ENCODE data around the gene CRISP1. TPM values are rescaled to one million over a fixed set of nuclear protein-coding genes. Genes with fewer than 3 reads are reported as not detected.
A peak's percentile ranks its signal among the peaks of the same experiment; 100 is the strongest.

CRISP1 gene
- total and polyA plus RNA-seq, 9 of the 15 experiments (the other 6 are each of a cell fraction or from before 2014, with no cell fraction given) = not detected

DNA sequence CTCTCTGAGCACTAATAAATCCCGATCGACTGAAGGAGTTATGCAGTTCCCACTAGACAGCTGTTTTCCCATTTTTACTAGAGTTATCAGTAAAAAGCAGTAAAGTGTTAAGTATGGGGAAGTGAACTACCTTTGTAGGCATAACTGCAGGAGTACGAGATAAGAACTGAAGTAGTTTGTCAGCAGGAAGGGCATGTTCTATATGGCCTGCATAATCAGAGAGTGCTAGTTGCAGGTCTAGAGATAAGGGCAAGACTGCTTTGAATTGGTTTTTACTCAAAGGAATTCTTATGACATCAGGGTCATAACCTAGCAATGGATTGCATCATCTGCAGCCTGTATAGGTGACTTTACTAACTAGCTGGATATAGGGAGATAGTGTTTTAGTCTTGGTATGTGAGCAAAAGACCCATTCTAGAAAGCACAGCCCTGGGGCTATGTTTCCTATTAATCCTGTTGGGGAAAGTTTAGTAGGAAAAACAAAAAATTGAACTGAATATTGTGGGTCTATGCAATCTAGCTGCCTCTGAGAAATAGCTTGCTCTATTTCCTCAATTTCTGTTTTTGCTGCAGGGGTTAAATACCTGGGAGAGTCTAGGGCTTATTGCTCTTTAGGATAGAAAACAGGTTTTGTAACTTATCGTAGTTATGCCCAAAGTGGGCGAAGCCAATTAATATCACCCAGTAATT is 22.6 kb upstream of the CRISP1 start (continued):
- TF ChIP-seq ATF7 (IDR thresholded peaks at IDR 0.05) (peak; percentile 98), CCNT2 (IDR thresholded peaks at IDR 0.05; ENCODE audit: borderline replicate concordance, extremely low read depth, insufficient read length, low read depth, low read length) (peak; percentile 88), RREB1 (CRISPR knock-in tag; IDR thresholded peaks at IDR 0.05) (no peak), TBP (optimal IDR thresholded peaks at IDR 0.05; ENCODE audit: low read depth, low read length) (no peak), XRCC3 (IDR thresholded peaks at IDR 0.05) (no peak), CREBBP (IDR thresholded peaks at IDR 0.05; ENCODE audit: low read depth, low read length) (no peak), NR2F6 (CRISPR knock-in tag; IDR thresholded peaks at IDR 0.05) (0 out of 2 replicates have a peak, but pooled peaks have one; percentile 35), SUPT5H (IDR thresholded peaks at IDR 0.05) (no peak), PTRF (tag; IDR thresholded peaks at IDR 0.05) (no peak), MIER1 (IDR thresholded peaks at IDR 0.05; ENCODE audit: low read depth) (no peak), MEF2D (tag; conservative IDR thresholded peaks at IDR 0.05; ENCODE audit: low read depth) (no peak; the same call in 1 of the 2 replicates), MED1 (CRISPR knock-in tag; IDR thresholded peaks at IDR 0.05; ENCODE audit: borderline replicate concordance) (no peak), ETV5 (CRISPR knock-in tag; IDR thresholded peaks at IDR 0.05; ENCODE audit: low read depth) (peak; percentile 77; the same call in 1 of the 2 replicates)
- TF ChIP-seq, protein P1, sequence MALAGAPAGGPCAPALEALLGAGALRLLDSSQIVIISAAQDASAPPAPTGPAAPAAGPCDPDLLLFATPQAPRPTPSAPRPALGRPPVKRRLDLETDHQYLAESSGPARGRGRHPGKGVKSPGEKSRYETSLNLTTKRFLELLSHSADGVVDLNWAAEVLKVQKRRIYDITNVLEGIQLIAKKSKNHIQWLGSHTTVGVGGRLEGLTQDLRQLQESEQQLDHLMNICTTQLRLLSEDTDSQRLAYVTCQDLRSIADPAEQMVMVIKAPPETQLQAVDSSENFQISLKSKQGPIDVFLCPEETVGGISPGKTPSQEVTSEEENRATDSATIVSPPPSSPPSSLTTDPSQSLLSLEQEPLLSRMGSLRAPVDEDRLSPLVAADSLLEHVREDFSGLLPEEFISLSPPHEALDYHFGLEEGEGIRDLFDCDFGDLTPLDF (CRISPR knock-in tag; IDR thresholded peaks at IDR 0.05) = no peak
- TF ChIP-seq, protein P2, sequence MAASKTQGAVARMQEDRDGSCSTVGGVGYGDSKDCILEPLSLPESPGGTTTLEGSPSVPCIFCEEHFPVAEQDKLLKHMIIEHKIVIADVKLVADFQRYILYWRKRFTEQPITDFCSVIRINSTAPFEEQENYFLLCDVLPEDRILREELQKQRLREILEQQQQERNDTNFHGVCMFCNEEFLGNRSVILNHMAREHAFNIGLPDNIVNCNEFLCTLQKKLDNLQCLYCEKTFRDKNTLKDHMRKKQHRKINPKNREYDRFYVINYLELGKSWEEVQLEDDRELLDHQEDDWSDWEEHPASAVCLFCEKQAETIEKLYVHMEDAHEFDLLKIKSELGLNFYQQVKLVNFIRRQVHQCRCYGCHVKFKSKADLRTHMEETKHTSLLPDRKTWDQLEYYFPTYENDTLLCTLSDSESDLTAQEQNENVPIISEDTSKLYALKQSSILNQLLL (CRISPR knock-in tag; IDR thresholded peaks at IDR 0.05; ENCODE audit: borderline replicate concordance) = no peak
- TF ChIP-seq, protein P3, sequence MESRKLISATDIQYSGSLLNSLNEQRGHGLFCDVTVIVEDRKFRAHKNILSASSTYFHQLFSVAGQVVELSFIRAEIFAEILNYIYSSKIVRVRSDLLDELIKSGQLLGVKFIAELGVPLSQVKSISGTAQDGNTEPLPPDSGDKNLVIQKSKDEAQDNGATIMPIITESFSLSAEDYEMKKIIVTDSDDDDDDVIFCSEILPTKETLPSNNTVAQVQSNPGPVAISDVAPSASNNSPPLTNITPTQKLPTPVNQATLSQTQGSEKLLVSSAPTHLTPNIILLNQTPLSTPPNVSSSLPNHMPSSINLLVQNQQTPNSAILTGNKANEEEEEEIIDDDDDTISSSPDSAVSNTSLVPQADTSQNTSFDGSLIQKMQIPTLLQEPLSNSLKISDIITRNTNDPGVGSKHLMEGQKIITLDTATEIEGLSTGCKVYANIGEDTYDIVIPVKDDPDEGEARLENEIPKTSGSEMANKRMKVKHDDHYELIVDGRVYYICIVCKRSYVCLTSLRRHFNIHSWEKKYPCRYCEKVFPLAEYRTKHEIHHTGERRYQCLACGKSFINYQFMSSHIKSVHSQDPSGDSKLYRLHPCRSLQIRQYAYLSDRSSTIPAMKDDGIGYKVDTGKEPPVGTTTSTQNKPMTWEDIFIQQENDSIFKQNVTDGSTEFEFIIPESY (CRISPR knock-in tag; IDR thresholded peaks at IDR 0.05) = no peak

Measured in K562 (cell line).